ENCODE results near the gene GCK.

DNA sequence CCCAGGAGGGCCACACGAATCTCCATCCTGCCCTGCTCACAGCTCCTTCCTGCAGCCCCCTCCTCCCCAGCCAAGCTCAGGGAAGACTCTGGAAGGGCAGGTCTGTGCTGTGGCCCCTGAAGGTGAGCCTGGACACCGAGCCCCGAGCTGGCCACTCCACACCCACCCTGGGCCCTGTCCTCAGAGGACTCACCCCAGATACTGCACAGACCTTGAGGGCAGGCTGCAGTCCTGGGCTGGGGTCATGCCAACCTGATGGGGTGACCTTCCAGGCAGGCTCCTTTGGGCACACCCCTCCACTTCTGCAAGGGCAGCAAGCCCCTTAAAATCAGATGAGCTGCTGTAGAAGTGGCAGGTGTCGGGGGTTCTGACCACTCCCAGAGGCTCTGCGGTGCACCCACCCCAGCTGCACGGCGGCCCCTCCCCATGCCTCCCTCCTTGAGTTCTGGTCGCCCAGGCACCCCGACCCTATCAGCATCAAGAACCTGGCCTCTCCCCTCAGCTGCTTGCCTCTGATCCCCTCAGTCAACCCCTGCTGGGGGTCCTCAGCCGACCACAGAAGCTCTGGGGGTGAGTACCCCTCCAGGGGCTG, 35.8 kb upstream of the GCK start:
- no peak for TF ChIP-seq POLR2A (IDR thresholded peaks at IDR 0.05)
- no peak for TF ChIP-seq POLR2AphosphoS5 (IDR thresholded peaks at IDR 0.05)
- TF ChIP-seq, protein P1, sequence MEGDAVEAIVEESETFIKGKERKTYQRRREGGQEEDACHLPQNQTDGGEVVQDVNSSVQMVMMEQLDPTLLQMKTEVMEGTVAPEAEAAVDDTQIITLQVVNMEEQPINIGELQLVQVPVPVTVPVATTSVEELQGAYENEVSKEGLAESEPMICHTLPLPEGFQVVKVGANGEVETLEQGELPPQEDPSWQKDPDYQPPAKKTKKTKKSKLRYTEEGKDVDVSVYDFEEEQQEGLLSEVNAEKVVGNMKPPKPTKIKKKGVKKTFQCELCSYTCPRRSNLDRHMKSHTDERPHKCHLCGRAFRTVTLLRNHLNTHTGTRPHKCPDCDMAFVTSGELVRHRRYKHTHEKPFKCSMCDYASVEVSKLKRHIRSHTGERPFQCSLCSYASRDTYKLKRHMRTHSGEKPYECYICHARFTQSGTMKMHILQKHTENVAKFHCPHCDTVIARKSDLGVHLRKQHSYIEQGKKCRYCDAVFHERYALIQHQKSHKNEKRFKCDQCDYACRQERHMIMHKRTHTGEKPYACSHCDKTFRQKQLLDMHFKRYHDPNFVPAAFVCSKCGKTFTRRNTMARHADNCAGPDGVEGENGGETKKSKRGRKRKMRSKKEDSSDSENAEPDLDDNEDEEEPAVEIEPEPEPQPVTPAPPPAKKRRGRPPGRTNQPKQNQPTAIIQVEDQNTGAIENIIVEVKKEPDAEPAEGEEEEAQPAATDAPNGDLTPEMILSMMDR (IDR thresholded peaks at IDR 0.05): no peak
- TF ChIP-seq EP300 (IDR thresholded peaks at IDR 0.05; ENCODE audit: low read depth): no peak
